IMR-90 (cell line): ENCODE data around the gene SKIC8. TPM values are rescaled to one million over a fixed set of nuclear protein-coding genes. Genes with fewer than 3 reads are reported as not detected.

Experiments
- ATAC-seq: fragments of 200-7000 bp; cut with Tn5 transposase; 2 replicates; pipeline ENCODE4 v1.9.1; 2020; ENCODE audit warnings: low read depth, mild to moderate bottlenecking, moderate library complexity
- BruUV-seq: library from RNA; stranded (reverse); fragments of 400-500 nt; replicated peaks from 2 replicates; lab custom pipeline; 2021; lab: Mats Ljungman, UMichigan
- CTCF ChIA-PET: fragments of 300-600 bp; formaldehyde crosslinking; extraction: SDS; loops from one replicate; lab custom pipeline; 2021; ENCODE audit warnings: antibody characterized with exemption; lab: Yijun Ruan, JAX
- POLR2A ChIA-PET: fragments of 300-600 bp; sonication (Branson Sonifier 250); formaldehyde crosslinking; loops from one replicate; lab custom pipeline; 2022; ENCODE audit warnings: antibody characterized with exemption; ENCODE audit not compliant: unreplicated experiment; lab: Charles Lee
- DNase-seq: peaks from one replicate; pipeline ENCODE4 v3.0.0; 2013
- H2AFZ ChIP-seq: replicated peaks from 2 replicates; pipeline ENCODE3; 2013; ENCODE audit warnings: low read length, mild to moderate bottlenecking; ENCODE audit not compliant: poor library complexity
- H2AK5ac ChIP-seq: 2 replicates; pipeline ENCODE4 v1.6.1; 2013; ENCODE audit warnings: low read depth, low read length, inconsistent platforms
- H2AK9ac ChIP-seq: replicated peaks from 2 replicates; pipeline ENCODE3; 2013; ENCODE audit warnings: mild to moderate bottlenecking, low read depth, low read length, moderate library complexity; ENCODE audit not compliant: poor library complexity
- H2BK120ac ChIP-seq: 2 replicates; pipeline ENCODE4 v1.6.1; 2013; ENCODE audit warnings: low read depth, low read length, inconsistent platforms
- H2BK15ac ChIP-seq: 3 replicates; pipeline ENCODE4 v1.6.1; 2013; ENCODE audit warnings: low read depth, low read length, inconsistent platforms
- H2BK20ac ChIP-seq: 2 replicates; pipeline ENCODE4 v1.6.1; 2013; ENCODE audit warnings: low read depth, mild to moderate bottlenecking, inconsistent platforms, low read length, moderate library complexity
- H2BK5ac ChIP-seq: 2 replicates; pipeline ENCODE4 v1.6.1; 2013; ENCODE audit warnings: mild to moderate bottlenecking, low read depth, low read length, inconsistent platforms; ENCODE audit not compliant: poor library complexity, severe bottlenecking
- H3K14ac ChIP-seq: replicated peaks from 2 replicates; pipeline ENCODE4 v1.6.1; 2013; ENCODE audit warnings: low read depth, low read length, inconsistent platforms
- H3K18ac ChIP-seq: 2 replicates; pipeline ENCODE4 v1.6.1; 2013; ENCODE audit warnings: low read depth, low read length, control low read depth
- H3K23ac ChIP-seq: 2 replicates; pipeline ENCODE4 v1.6.1; 2013; ENCODE audit warnings: low read depth, low read length, inconsistent platforms
- H3K27ac ChIP-seq: 2 replicates; pipeline ENCODE4 v1.5.1; 2013; ENCODE audit warnings: mild to moderate bottlenecking, control low read depth, low read length; ENCODE audit not compliant: insufficient read depth
- H3K27me3 ChIP-seq: 2 replicates; pipeline ENCODE4 v1.6.1; 2013; ENCODE audit warnings: low read length; ENCODE audit not compliant: control insufficient read depth, insufficient read depth
- H3K36me3 ChIP-seq: 2 replicates; pipeline ENCODE4 v1.6.1; 2013; ENCODE audit warnings: low read length, mixed read lengths; ENCODE audit not compliant: control insufficient read depth, insufficient read depth
- H3K4ac ChIP-seq: 2 replicates; pipeline ENCODE4 v1.6.1; 2013; ENCODE audit warnings: low read depth, low read length, inconsistent platforms
- H3K4me1 ChIP-seq: 2 replicates; pipeline ENCODE4 v1.6.1; 2013; ENCODE audit warnings: low read length, mixed read lengths; ENCODE audit not compliant: control insufficient read depth, insufficient read depth
- H3K4me2 ChIP-seq: 2 replicates; pipeline ENCODE4 v1.6.1; 2013; ENCODE audit warnings: low read depth, mild to moderate bottlenecking, control low read depth, low read length, moderate library complexity
- H3K4me3 ChIP-seq: 2 replicates; pipeline ENCODE4 v1.5.1; 2013; ENCODE audit warnings: low read depth, mild to moderate bottlenecking, control low read depth, low read length, moderate library complexity; ENCODE audit not compliant: insufficient read depth
- H3K56ac ChIP-seq: 2 replicates; pipeline ENCODE4 v1.6.1; 2013; ENCODE audit warnings: low read length, inconsistent platforms; ENCODE audit not compliant: insufficient read depth; ENCODE audit errors: extremely low read depth
- H3K79me1 ChIP-seq, 2 experiments: 2 replicates each; pipeline ENCODE4 v1.6.1; 2013; ENCODE audit warnings: low read length in 2 of 2, inconsistent platforms in 1 of 2, low read depth in 1 of 2
- H3K9ac ChIP-seq: 2 replicates; pipeline ENCODE4 v1.6.1; 2013; ENCODE audit warnings: low read depth, low read length, control low read depth
- H3K9me1 ChIP-seq: 2 replicates; pipeline ENCODE4 v1.6.1; 2013; ENCODE audit warnings: low read length, inconsistent platforms; ENCODE audit not compliant: insufficient read depth
- H3K9me3 ChIP-seq: 2 replicates; pipeline ENCODE4 v1.6.1; 2013; ENCODE audit warnings: low read length; ENCODE audit not compliant: control insufficient read depth, insufficient read depth
- H4K20me1 ChIP-seq: 2 replicates; pipeline ENCODE4 v1.6.1; 2013; ENCODE audit warnings: low read length, inconsistent platforms; ENCODE audit not compliant: insufficient read depth
- H4K5ac ChIP-seq: 2 replicates; pipeline ENCODE4 v1.6.1; 2013; ENCODE audit warnings: mild to moderate bottlenecking, low read depth, low read length, control low read depth
- H4K8ac ChIP-seq, 2 experiments: 2 replicates each; pipeline ENCODE4 v1.6.1; 2013; ENCODE audit warnings: low read depth in 2 of 2, low read length in 2 of 2, control low read depth in 1 of 2, inconsistent platforms in 1 of 2
- H4K91ac ChIP-seq: 2 replicates; pipeline ENCODE4 v1.6.1; 2013; ENCODE audit warnings: low read depth, low read length, inconsistent platforms; ENCODE audit not compliant: insufficient read depth
- CEBPB ChIP-seq: IDR thresholded peaks from 2 replicates; pipeline ENCODE4 v1.6.1; 2012; ENCODE audit warnings: low read depth, low read length, improper control_type of control experiment
- CHD1 ChIP-seq: IDR thresholded peaks from 2 replicates; pipeline ENCODE4 v1.6.1; 2012; ENCODE audit warnings: low read depth, low read length, improper control_type of control experiment
- ELK1 ChIP-seq: fragments of 150-350 bp; IDR thresholded peaks from 2 replicates; pipeline ENCODE4 v1.6.1; 2016; ENCODE audit warnings: low read depth, mild to moderate bottlenecking, low read length, moderate library complexity, borderline replicate concordance
- MAFK ChIP-seq: IDR thresholded peaks from 2 replicates; pipeline ENCODE4 v1.6.1; 2012; ENCODE audit warnings: low read depth, low read length, improper control_type of control experiment
- MAZ ChIP-seq: IDR thresholded peaks from 2 replicates; pipeline ENCODE4 v1.6.1; 2012; ENCODE audit warnings: low read depth, mild to moderate bottlenecking, low read length, improper control_type of control experiment, moderate library complexity, borderline replicate concordance
- MXI1 ChIP-seq: IDR thresholded peaks from 2 replicates; pipeline ENCODE4 v1.6.1; 2012; ENCODE audit warnings: low read depth, mild to moderate bottlenecking, low read length, moderate library complexity, borderline replicate concordance
- RAD21 ChIP-seq: IDR thresholded peaks from 2 replicates; pipeline ENCODE4 v1.6.1; 2012; ENCODE audit warnings: low read length, improper control_type of control experiment
- RCOR1 ChIP-seq: IDR thresholded peaks from 2 replicates; pipeline ENCODE4 v1.6.1; 2012; ENCODE audit warnings: mild to moderate bottlenecking, low read length, improper control_type of control experiment; ENCODE audit not compliant: insufficient replicate concordance
- RFX5 ChIP-seq: IDR thresholded peaks from 2 replicates; pipeline ENCODE4 v1.8.0; 2012; ENCODE audit warnings: low read depth, mild to moderate bottlenecking, low read length, moderate library complexity
- SMC3 ChIP-seq: fragments of 150-350 bp; IDR thresholded peaks from 2 replicates; pipeline ENCODE4 v1.6.1; 2016; ENCODE audit warnings: low read depth, mild to moderate bottlenecking, antibody characterized with exemption, low read length, moderate library complexity
- WGBS, 2 experiments: methylation state at CpG; one replicate each; pipeline versions ENCODE4 v1.1.5 to v1.1.7; 2013; ENCODE audit warnings: missing lambda C conversion rate in 2 of 2; ENCODE audit not compliant: insufficient read length in 1 of 2; ENCODE audit errors: extremely low coverage in 2 of 2; 5-methylcytosine and 5-hydroxymethylcytosine counted together
- dilution Hi-C: fragments of 300-500 bp; cut with HindIII; formaldehyde crosslinking; loops from one replicate; pipeline ENCODE4 v1.14.3; 2018; ENCODE audit warnings: low sequenced_read_pairs; ENCODE audit not compliant: unreplicated experiment
- in situ Hi-C: fragments of 300-500 bp; cut with MboI; formaldehyde crosslinking; loops from 3 replicates; pipeline ENCODE4 v1.14.3; 2019; ENCODE audit warnings: low sequenced_read_pairs, inconsistent platforms, mixed read lengths
- intact Hi-C: fragments of 100-400 bp; cut with micrococcal nuclease; formaldehyde crosslinking; loops from 2 replicates; pipeline ENCODE4 v1.10.0; 2022
- polyA plus RNA-seq, 3 experiments: library from polyadenylated mRNA; depleted of rRNA; stranded (reverse); fragments of >200 nt; gene quantifications; 2 replicates each; pipeline ENCODE4 v1.2.3, GENCODE V29; 2012; ENCODE audit warnings: low replicate concordance in 1 of 3
- total RNA-seq: library from RNA; depleted of rRNA; stranded (reverse); fragments of >200 nt; gene quantifications from 2 replicates; pipeline ENCODE4 v1.2.3, GENCODE V29; 2012

The SKIC8 gene
- total and polyA plus RNA-seq, 2 of the 4 experiments (the other 2 are of a cell fraction), result 72.2 to 124 TPM

DNA sequence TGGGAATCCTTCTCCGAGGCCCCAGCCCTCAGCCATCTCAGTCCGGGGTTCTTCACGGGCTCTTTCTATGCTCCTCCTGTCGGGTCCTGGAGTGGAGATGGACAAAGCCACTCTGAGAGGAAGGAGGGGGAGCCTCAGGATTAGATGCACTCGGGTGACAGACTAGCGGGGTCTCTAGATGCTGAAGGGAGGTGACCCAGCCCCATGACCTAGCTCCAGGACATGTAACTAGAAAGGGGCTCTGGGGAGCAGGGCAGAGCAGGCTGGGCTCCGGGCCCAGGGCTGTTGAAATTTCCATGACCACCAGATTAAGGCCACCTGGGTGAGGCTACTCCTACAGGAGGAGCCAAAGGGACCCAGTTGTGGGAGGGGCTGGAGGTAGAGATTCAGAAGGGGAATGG lies 14.8 kb upstream of the SKIC8 start:
- H2AK5ac ChIP-seq, result no peak overlapping the region
- peaks cover 30% of the 10 kb centered on the region; the same call in 1 of the 2 replicates for H3K27me3 ChIP-seq
- H3K9ac ChIP-seq, result no peak overlapping the region
- H3K27ac ChIP-seq, result no peak overlapping the region
- no peak overlapping the region for H2BK120ac ChIP-seq
- no peak overlapping the region for H3K14ac ChIP-seq
- H4K20me1 ChIP-seq, result no peaks in the 10 kb centered on the region
- H4K8ac ChIP-seq, result no peak overlapping the region
- no peak overlapping the region for H2BK15ac ChIP-seq
- H3K36me3 ChIP-seq, result no peaks in the 10 kb centered on the region
- dilution Hi-C loops (no loop called here), intact Hi-C loops (no loop called here), in situ Hi-C loops (loop anchor here (5.0 kb wide), 1 partner anchor 103 kb away; no protein-coding TSS in a partner anchor)
- H3K23ac ChIP-seq, result no peak overlapping the region
- H3K4me1 ChIP-seq, result no peaks in the 10 kb centered on the region
- peaks cover 3% of the 10 kb centered on the region; the same call in 1 of the 2 replicates for H3K9me1 ChIP-seq
- no TSS peak for BruUV-seq
- H3K4me2 ChIP-seq, result no peak overlapping the region
- H3K4ac ChIP-seq, result no peak overlapping the region
- H2BK20ac ChIP-seq, result no peak overlapping the region
- H3K56ac ChIP-seq, result no peak overlapping the region
- ChIA-PET CTCF (no interaction called here), POLR2A (no interaction called here)
- no peak overlapping the region for H4K91ac ChIP-seq
- no peaks in the 10 kb centered on the region for H3K9me3 ChIP-seq
- no peak overlapping the region for H2BK5ac ChIP-seq
- no peaks in the 10 kb centered on the region for H3K79me1 ChIP-seq
- no peak for TF ChIP-seq MAZ
- no peak for TF ChIP-seq RAD21
- no peak for TF ChIP-seq SMC3
- no peak for TF ChIP-seq MAFK
- TF ChIP-seq RCOR1, result no peak
- TF ChIP-seq CHD1, result no peak
- no peak for TF ChIP-seq MXI1
- no peak for TF ChIP-seq CEBPB
- TF ChIP-seq RFX5, result no peak
- no peak for TF ChIP-seq ELK1
- H3K4me3 ChIP-seq, result no peak overlapping the region
- H2AFZ ChIP-seq, result no peak overlapping the region
- DNase-seq (no peak), ATAC-seq (no peak)
- no peak overlapping the region for H3K18ac ChIP-seq
- WGBS, 2 experiments, result no CpG with 5 or more reads among the region's 7 CpGs
- no peak overlapping the region for H2AK9ac ChIP-seq
- H4K5ac ChIP-seq, result no peak overlapping the region
